Esophagus muscularis mucosa (tissue), 4 donors: ENCODE results near the gene OSBPL9. TPM values are rescaled to one million over a fixed set of nuclear protein-coding genes. Genes with fewer than 3 reads are reported as not detected.

Experiments used
- DNase-seq: peaks from one replicate; pipeline ENCODE4 v3.0.0-alpha.2; 2017; ENCODE audit errors: extremely low spot score
- H3K27ac ChIP-seq, 4 donors: fragments of 200-600 bp; sonication (generic); replicated peaks in 1 of 4; 1 replicate in 3 of 4; 2 replicates in 1 of 4; pipeline ENCODE4 v1.5.1; 2016 to 2019; ENCODE audit warnings: mild to moderate bottlenecking in 1 of 4
- H3K27me3 ChIP-seq, 4 donors: fragments of 200-600 bp; sonication (generic); one replicate each; pipeline versions ENCODE4 v1.5.1 to v1.6.0; 2016 to 2019
- H3K36me3 ChIP-seq, 4 donors: fragments of 200-600 bp; sonication (generic); one replicate each; pipeline ENCODE4 v1.5.1; 2016 to 2019
- H3K4me1 ChIP-seq, 4 donors: fragments of 200-600 bp; sonication (generic); one replicate each; pipeline ENCODE4 v1.5.1; 2016 to 2019
- H3K4me3 ChIP-seq, 4 donors: fragments of 200-600 bp; sonication (generic); 1 replicate in 2 of 4; 2 replicates in 2 of 4; pipeline ENCODE4 v1.5.1; 2016 to 2019; ENCODE audit warnings: mild to moderate bottlenecking in 4 of 4, moderate library complexity in 1 of 4
- H3K9me3 ChIP-seq, 4 donors: fragments of 200-600 bp; sonication (generic); 1 replicate in 3 of 4; 2 replicates in 1 of 4; pipeline ENCODE4 v1.5.1; 2016 to 2019
- CTCF ChIP-seq, 3 experiments: fragments of 200-600 bp in 2 of 3; fragments of 450-650 bp in 1 of 3; sonication (generic) in 2 of 3; IDR thresholded peaks; one replicate each; pipeline ENCODE4 v1.5.1; 2017 to 2019; ENCODE audit warnings: antibody characterized with exemption in 3 of 3, mild to moderate bottlenecking in 2 of 3, moderate library complexity in 1 of 3
- EP300 ChIP-seq: sonication (generic); formaldehyde crosslinking; IDR thresholded peaks from one replicate; pipeline ENCODE4 v1.6.1; 2017; ENCODE audit warnings: antibody characterized with exemption
- POLR2A ChIP-seq: fragments of 450-650 bp; IDR thresholded peaks from one replicate; pipeline ENCODE4 v1.6.1; 2017; ENCODE audit warnings: antibody characterized with exemption, moderate library complexity, mild to moderate bottlenecking, low read depth
- POLR2AphosphoS5 ChIP-seq, 2 donors: sonication (generic); formaldehyde crosslinking; IDR thresholded peaks; one replicate each; pipeline ENCODE4 v1.6.1; 2017; ENCODE audit warnings: antibody characterized with exemption in 2 of 2
- WGBS: methylation state at CpG from one replicate; pipeline ENCODE4 v1.1.5; 2018; 5-methylcytosine and 5-hydroxymethylcytosine counted together
- intact Hi-C: fragments of 100-400 bp; cut with DNase I; formaldehyde crosslinking; loops from one replicate; pipeline ENCODE4 v1.15.1; 2023
- small RNA-seq, 3 donors: library from RNA; depleted of rRNA; stranded (forward); fragments of <200 nt; gene quantifications; one replicate each; pipeline ENCODE3, GENCODE V24; 2016
- total RNA-seq, 4 donors: library from RNA; depleted of rRNA; stranded (reverse); fragments of >200 nt; gene quantifications; one replicate each; pipeline versions ENCODE4 v1.1.0 to v1.2.1, GENCODE V29; 2016

OSBPL9 gene
- total RNA-seq, 4 donors from 2014 or later = 66.8 to 84.5 (median 75.9) TPM

GRCh38 chr1:51833700-51834099 lies 216.8 kb downstream of the OSBPL9 start:
- intact Hi-C loops = no loop called here
- Histone ChIP-seq H3K27me3 (no peaks in the 10 kb centered on the region), H3K27ac (no peak overlapping the region), H3K36me3 (peaks cover 24 to 76% (median 62%) of the 10 kb centered on the region in 4 donors), H3K9me3 (no peaks in the 10 kb centered on the region), H3K4me3 (no peak overlapping the region), H3K4me1 (no peaks in the 10 kb centered on the region)
- TF ChIP-seq POLR2A = no peak
- no peak for TF ChIP-seq CTCF (IDR thresholded peaks at IDR 0.05)
- DNase-seq = no peak
- 98% methylated on average over 2 of the region's 2 CpGs for WGBS

- H3K9me3 ChIP-seq = no peaks in the 10 kb centered on the region
- H3K27ac ChIP-seq = no peak overlapping the region
- H3K4me1 ChIP-seq = peaks cover 0 to 3% (median under 1%) of the 10 kb centered on the region in 4 donors
- 100% methylated on average over 1 of the region's 1 CpG for WGBS
- intact Hi-C loops = no loop called here
- TF ChIP-seq CTCF (IDR thresholded peaks at IDR 0.05) (no peak), EP300 (no peak), POLR2A (no peak), POLR2AphosphoS5 (IDR thresholded peaks at IDR 0.05) (no peak)
- peaks cover 19 to 62% (median 48%) of the 10 kb centered on the region in 4 donors for H3K36me3 ChIP-seq
- H3K4me3 ChIP-seq = no peak overlapping the region
- H3K27me3 ChIP-seq = no peaks in the 10 kb centered on the region
- DNase-seq = no peak
Observed at GRCh38 chr1:51837243-51837642, 220.4 kb downstream of the OSBPL9 start.

Small RNA genes within 50 kb of the gene (small RNA-seq; reads per million reads assigned to genes)
- gene AL050343.2 = 0 reads per million in 3 donors
- 0 reads per million in 3 donors for gene RF00568

Other genes with a start within 250 kb of the OSBPL9 start
- gene EPS15, start 97.8 kb upstream of the OSBPL9 start, total RNA-seq = 10 to 100 TPM; 49.8 to 84.3 (median 62.5) TPM